ENCODE results near the gene CUL3.

Gene CUL3

GRCh38 chr2:224472827-224473226 lies 112.3 kb downstream of the CUL3 start:
- DNase-seq (ENCODE audit: low read depth in 2 of 2), result no peak

- no peak for DNase-seq (ENCODE audit: low read depth in 2 of 2)
Observed at GRCh38 chr2:224472137-224472536, 113.0 kb downstream of the CUL3 start.

GRCh38 chr2:224469374-224469964 lies 115.7 kb downstream of the CUL3 start:
- no peak for DNase-seq (ENCODE audit: low read depth in 2 of 2)

- DNase-seq (ENCODE audit: low read depth in 2 of 2), result no peak
Observed at GRCh38 chr2:224466304-224466895, 118.8 kb downstream of the CUL3 start.

- no peak for DNase-seq (ENCODE audit: low read depth in 2 of 2)
Observed at GRCh38 chr2:224461391-224461790, 123.8 kb downstream of the CUL3 start.

- no peak for DNase-seq (ENCODE audit: low read depth in 2 of 2)
Observed at GRCh38 chr2:224457408-224458096, 127.6 kb downstream of the CUL3 start.

- DNase-seq (ENCODE audit: low read depth in 2 of 2), result no peak
Observed at GRCh38 chr2:224453892-224454291, 131.3 kb downstream of the CUL3 start.

GRCh38 chr2:224449212-224450147 lies 135.7 kb downstream of the CUL3 start:
- no peak for DNase-seq (ENCODE audit: low read depth in 2 of 2)

- no peak for DNase-seq (ENCODE audit: low read depth in 2 of 2)
Observed at GRCh38 chr2:224448236-224448635, 136.9 kb downstream of the CUL3 start.

- no peak for DNase-seq (ENCODE audit: low read depth in 2 of 2)
Observed at GRCh38 chr2:224444783-224445182, 140.4 kb downstream of the CUL3 start.

GRCh38 chr2:224444021-224444420 lies 141.1 kb downstream of the CUL3 start:
- no peak for DNase-seq (ENCODE audit: low read depth in 2 of 2)

GRCh38 chr2:224442071-224442967 lies 142.8 kb downstream of the CUL3 start:
- no peak for DNase-seq (ENCODE audit: low read depth in 2 of 2)

GRCh38 chr2:224440988-224441387 lies 144.2 kb downstream of the CUL3 start:
- DNase-seq (ENCODE audit: low read depth in 2 of 2), result no peak

GRCh38 chr2:224438726-224439125 lies 146.4 kb downstream of the CUL3 start:
- no peak for DNase-seq (ENCODE audit: low read depth in 2 of 2)

- no peak for DNase-seq (ENCODE audit: low read depth in 2 of 2)
Observed at GRCh38 chr2:224436634-224437033, 148.5 kb downstream of the CUL3 start.

GRCh38 chr2:224434618-224435017 lies 150.5 kb downstream of the CUL3 start:
- DNase-seq (ENCODE audit: low read depth in 2 of 2), result no peak

- DNase-seq (ENCODE audit: low read depth in 2 of 2), result no peak
Observed at GRCh38 chr2:224433442-224433841, 151.7 kb downstream of the CUL3 start.

- DNase-seq (ENCODE audit: low read depth in 2 of 2), result no peak
Observed at GRCh38 chr2:224432003-224432579, 153.1 kb downstream of the CUL3 start.

- DNase-seq (ENCODE audit: low read depth in 2 of 2), result no peak
Observed at GRCh38 chr2:224429441-224429810, 155.7 kb downstream of the CUL3 start.

GRCh38 chr2:224428787-224429440 lies 156.2 kb downstream of the CUL3 start:
- DNase-seq (ENCODE audit: low read depth in 2 of 2), result no peak
